HCT116 (cell line): Measurements from ENCODE around the gene AHRR.

Experiments used
- CTCF ChIP-seq, 3 experiments: fragments of 200-600 bp in 1 of 3; sonication (generic) in 1 of 3; IDR thresholded peaks in 2 of 3; conservative IDR thresholded peaks in 1 of 3; 2 replicates each; pipeline ENCODE4 v1.5.1; 2012 to 2017; ENCODE audit warnings: low read depth in 2 of 3, low read length in 2 of 3, antibody characterized with exemption in 1 of 3, borderline replicate concordance in 1 of 3, control low read depth in 1 of 3, mild to moderate bottlenecking in 1 of 3, mixed read lengths in 1 of 3, mixed run types in 1 of 3, moderate library complexity in 1 of 3; ENCODE audit not compliant: insufficient read depth in 1 of 3
- EZH2 ChIP-seq: fragments of 200-600 bp; sonication (generic); IDR thresholded peaks from 2 replicates; pipeline ENCODE4 v1.6.1; 2017; ENCODE audit warnings: antibody characterized with exemption, mixed run types
- SP1 ChIP-seq: IDR thresholded peaks from 2 replicates; pipeline ENCODE4 v1.6.1; 2012; ENCODE audit warnings: low read depth

GRCh38 chr5:386432-387341 lies 65.2 kb downstream of the AHRR start:
- TF ChIP-seq EZH2 = no peak
- TF ChIP-seq CTCF (IDR thresholded peaks at IDR 0.05 in 2 of 3, conservative IDR thresholded peaks at IDR 0.05 in 1 of 3; ENCODE audit: borderline replicate concordance in 1 of 3, insufficient read depth in 1 of 3, low read depth in 2 of 3, low read length in 2 of 3) = no peak
- TF ChIP-seq SP1 = no peak
